HG03558 (cell line): ENCODE results near the gene SLC9C1.

Experiments
- ATAC-seq: cut with Tn5 transposase; IDR thresholded peaks from one replicate; pipeline ENCODE4 v1.9.1; 2021; ENCODE audit warnings: moderate number of reproducible peaks; ENCODE audit not compliant: unreplicated experiment; ENCODE audit errors: extremely low read depth

SLC9C1 gene

GRCh38 chr3:112308151-112308911, 14.3 kb upstream of the SLC9C1 start:
- ATAC-seq: no peak

GRCh38 chr3:112307557-112307956, 13.5 kb upstream of the SLC9C1 start:
- ATAC-seq: no peak

- ATAC-seq: no peak
These were observed 12.8 kb upstream of the SLC9C1 start for GRCh38 chr3:112306825-112307224.

- ATAC-seq: no peak
These were observed 10.6 kb upstream of the SLC9C1 start for GRCh38 chr3:112304611-112305010.

DNA sequence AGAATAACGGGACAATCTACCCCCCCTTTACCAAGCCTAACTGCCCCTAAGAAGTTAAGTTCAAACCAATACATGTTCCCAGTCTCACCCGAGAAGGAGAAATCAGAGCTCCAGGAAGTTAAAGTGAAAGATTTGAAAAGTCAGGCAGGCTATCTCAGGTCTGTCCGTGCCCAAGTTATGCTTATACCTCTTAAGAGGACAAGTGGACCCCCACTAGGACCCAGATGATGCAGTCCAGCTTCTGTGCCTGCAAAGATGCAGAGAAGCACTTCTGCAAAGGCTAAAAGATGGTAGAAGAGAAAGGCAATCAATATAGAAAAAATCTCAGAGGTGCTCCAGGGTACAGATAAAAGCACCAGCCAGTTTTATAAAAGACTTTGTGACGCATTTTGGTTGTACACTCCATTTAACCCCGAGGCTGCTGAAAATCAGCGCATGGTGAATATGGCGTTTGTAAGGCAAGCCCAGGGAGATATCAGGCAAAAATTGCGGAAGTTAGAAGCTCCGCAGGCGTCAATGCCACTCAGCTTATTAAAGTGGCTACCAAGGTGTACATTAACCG, 9.8 kb upstream of the SLC9C1 start:
- no peak for ATAC-seq

GRCh38 chr3:112302881-112303763, 9.1 kb upstream of the SLC9C1 start:
- no peak for ATAC-seq

GRCh38 chr3:112302150-112302830, 8.3 kb upstream of the SLC9C1 start:
- ATAC-seq: no peak

DNA sequence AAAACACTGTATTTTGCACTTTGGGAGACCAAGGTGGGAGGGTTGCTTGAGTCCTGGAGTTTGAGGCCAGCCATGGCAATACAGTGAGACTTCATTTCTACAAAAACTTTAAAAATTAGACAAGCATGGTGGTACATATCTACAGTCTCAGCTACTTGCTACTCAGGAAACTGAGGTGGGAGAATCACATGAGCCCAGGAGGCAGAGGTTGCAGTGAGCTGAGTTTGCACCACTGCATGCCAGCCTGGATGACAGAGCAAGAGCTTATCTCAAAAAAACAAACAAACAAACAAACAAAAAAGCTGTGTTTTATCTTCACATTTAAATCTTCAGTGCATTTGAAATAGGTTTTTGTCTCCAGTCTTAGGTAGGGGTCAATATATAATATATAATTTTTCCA, 4.8 kb upstream of the SLC9C1 start:
- ATAC-seq: no peak

DNA sequence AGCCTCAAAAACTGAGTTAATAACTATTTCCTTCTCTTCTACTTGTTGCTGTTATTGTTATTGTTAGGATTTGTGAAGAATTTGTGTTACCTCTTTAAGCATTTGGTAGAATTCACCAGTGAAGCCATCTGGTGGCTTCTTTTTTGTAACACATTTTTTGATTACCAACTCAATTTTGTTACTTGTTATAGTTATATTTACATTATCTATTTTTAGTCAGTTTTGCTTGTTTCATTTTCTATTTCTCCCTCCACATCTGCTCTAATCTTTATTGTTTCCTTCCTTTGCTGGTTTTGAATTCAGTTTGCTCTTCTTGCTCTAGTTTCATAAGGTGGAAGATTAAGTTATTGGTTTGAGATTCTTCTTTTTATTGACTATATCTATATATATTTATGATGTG, 3.7 kb upstream of the SLC9C1 start:
- peak; percentile 45 for ATAC-seq

DNA sequence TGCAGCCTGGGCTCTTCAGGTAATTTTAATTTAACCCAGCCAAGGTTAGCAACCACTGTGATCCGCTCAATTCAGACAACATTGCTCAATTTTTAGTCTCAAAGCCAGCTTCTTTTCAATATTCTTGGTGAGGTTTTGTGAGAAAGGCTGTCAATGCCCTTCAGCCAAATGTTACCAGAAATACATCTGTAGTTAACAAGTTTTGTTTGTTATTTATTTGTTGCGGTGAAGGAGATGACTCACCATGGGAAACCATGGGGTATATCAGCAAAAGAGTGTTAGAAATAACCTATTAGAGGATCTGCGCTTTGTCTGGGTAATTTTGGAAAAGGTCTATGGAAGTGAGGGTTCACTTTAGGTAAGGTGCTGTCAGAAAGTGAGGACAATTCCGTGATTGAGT, 5.0 kb downstream of the SLC9C1 start:
- ATAC-seq: no peak

- ATAC-seq: no peak
These were observed 13.8 kb downstream of the SLC9C1 start for GRCh38 chr3:112280266-112280665.

GRCh38 chr3:112273536-112273935, 20.5 kb downstream of the SLC9C1 start:
- no peak for ATAC-seq

- no peak for ATAC-seq
These were observed 32.3 kb downstream of the SLC9C1 start for GRCh38 chr3:112261742-112262141.

DNA sequence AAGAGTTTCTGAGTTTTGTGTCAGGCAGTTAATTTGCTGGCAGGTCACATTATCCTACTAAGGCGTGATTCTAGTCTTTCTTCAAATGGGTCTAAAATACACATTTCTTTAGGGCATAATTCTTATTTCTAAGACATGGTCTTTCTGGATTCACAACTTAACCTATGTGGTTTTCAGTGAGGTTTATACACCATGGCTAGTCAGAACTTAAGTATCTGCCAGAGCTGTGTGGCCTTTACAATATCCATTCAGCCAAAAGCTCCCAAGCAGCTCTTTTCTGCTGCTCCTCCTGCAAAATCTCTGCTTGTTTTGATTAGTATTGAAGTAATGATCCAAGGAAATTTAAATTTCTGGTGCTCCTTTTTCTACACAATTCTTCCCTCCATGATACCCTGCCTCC, 33.5 kb downstream of the SLC9C1 start:
- no peak for ATAC-seq

DNA sequence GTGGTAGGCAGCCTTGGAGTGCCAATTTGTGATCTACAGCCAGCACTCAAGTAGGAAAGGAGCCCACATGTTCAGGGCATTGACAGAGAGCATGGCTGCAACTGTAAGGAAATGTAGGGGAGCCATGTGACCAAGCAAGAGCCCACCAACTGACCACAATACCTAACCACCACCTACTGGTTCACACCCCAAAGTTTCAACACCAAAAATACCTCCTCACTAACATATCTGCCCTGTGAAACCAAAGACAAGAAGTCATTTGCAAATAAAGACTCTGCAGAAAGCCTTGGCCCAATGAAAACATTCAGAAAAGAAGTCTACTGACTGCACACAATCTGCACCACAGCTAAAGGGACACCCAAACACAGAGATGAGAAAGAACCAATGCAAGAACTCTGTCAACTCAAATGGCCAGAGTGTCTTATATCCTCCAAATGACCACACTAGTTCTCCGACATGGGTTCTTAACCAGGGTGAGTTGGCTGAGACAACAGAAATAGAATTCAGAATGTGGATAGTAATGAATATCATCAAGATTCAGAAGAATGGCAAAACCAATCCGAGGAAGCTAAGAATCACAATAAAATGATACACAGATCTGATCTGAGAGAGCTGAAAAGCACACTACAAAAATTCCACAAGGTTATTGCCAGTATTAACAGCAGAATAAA, 40.6 kb downstream of the SLC9C1 start:
- ATAC-seq: no peak

- no peak for ATAC-seq
These were observed 46.1 kb downstream of the SLC9C1 start for GRCh38 chr3:112247900-112248299.

DNA sequence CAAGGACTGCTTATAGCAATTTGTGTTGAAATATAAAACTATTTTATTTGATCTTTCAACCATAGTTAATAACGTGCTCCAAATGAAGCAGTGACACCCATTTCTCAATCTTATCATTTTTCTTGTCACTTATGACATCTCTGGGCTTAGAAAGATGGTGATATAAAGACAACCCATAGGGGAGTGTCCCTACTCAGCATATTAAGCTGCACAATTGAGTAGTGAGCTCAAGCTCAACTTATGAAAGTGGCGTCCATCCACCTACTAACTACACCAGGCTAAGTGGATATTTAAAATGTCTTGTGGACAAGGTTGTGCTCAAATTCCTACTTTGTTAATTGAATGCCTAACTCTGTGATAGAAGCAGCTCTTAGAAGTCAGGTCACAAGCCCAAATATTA, 46.7 kb downstream of the SLC9C1 start:
- no peak for ATAC-seq

DNA sequence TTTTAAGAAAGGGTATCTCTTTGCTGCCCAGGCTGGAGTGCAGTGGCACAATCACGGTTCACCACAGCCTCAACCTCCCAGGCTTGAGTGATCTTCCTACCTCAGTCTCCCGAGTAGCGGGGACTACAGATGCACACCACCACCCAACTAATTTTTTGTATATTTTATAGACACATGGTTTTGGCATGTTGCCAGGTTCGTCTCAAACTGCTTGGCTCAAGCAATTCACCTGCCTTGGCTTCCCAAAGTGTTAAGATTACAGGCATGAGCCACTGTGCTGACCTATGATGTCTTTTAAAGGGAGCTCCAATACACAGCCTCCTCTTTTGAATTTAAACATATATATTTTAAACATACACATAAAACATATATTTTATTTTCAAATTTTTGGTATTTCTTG, 60.9 kb downstream of the SLC9C1 start:
- ATAC-seq: no peak

- no peak for ATAC-seq
These were observed 62.3 kb downstream of the SLC9C1 start for GRCh38 chr3:112231727-112232126.

- no peak for ATAC-seq
These were observed 64.0 kb downstream of the SLC9C1 start for GRCh38 chr3:112230033-112230432.
